BLaER1 treated with 17β-estradiol and CSF1 and Interleukin-3, amounts not matched to agents 10 nM and 100 nM (cell line): Measurements from ENCODE around the gene ZCCHC4.

ENCODE experiments used
- H3K27ac ChIP-seq, 11 experiments: shearing (Covaris generic); formaldehyde crosslinking; 2 replicates each; pipeline ENCODE4 v1.8.1; 2022
- H3K27me3 ChIP-seq, 11 experiments: shearing (Covaris generic); formaldehyde crosslinking; 2 replicates each; pipeline ENCODE4 v1.8.1; 2022
- H3K36me3 ChIP-seq, 11 experiments: shearing (Covaris generic); formaldehyde crosslinking; 2 replicates each; pipeline ENCODE4 v1.8.1; 2022
- H3K4me1 ChIP-seq, 10 experiments: shearing (Covaris generic); formaldehyde crosslinking; 2 replicates each; pipeline ENCODE4 v1.8.1; 2022
- H3K4me2 ChIP-seq, 11 experiments: shearing (Covaris generic); formaldehyde crosslinking; 2 replicates each; pipeline ENCODE4 v1.8.1; 2022
- H3K4me3 ChIP-seq, 10 experiments: shearing (Covaris generic); formaldehyde crosslinking; 2 replicates each; pipeline ENCODE4 v1.8.1; 2022
- H3K9ac ChIP-seq, 11 experiments: shearing (Covaris generic); formaldehyde crosslinking; 2 replicates each; pipeline ENCODE4 v1.8.1; 2022
- H3K9me3 ChIP-seq, 11 experiments: shearing (Covaris generic); formaldehyde crosslinking; replicated peaks in 1 of 11; 2 replicates each; pipeline ENCODE4 v1.8.1; 2022
- H4K20me1 ChIP-seq, 11 experiments: shearing (Covaris generic); formaldehyde crosslinking; 2 replicates each; pipeline ENCODE4 v1.8.1; 2022
- Cebpa-rat ChIP-seq, 11 experiments: shearing (Covaris generic); IDR thresholded peaks; 2 replicates each; pipeline ENCODE4 v1.8.1; 2022

The ZCCHC4 gene

DNA sequence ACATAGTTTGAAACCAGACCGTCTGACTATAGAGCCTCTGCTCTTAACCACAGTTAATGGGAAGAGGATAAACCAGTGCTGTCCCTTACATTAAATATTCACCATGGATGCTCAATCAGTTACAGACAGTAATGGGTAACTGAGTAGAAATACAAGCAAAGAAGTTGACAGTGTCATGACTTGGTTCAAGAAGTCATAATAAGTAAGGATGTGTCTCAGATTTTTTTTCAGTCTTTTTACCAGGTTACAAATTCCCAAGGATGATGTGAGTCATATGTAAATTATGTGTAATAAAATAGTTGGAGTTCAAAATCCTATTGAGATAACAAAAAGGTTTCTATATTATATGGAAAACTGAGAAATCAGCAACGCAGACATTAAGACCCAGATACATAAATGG lies 31.1 kb downstream of the ZCCHC4 start:
- no peak overlapping the region for H3K27ac ChIP-seq
- no peaks in the 10 kb centered on the region for H3K9me3 ChIP-seq

GRCh38 chr4:25345744-25346143 lies 33.2 kb downstream of the ZCCHC4 start:
- no peak overlapping the region for H3K27ac ChIP-seq
- TF ChIP-seq Cebpa-rat (IDR thresholded peaks at IDR 0.05) = no peak
- 0 out of 22 replicates have a peak overlapping the region, but pooled peaks of 1 of the 11 experiments have one; percentile 6 for H3K9ac ChIP-seq
- no peak overlapping the region for H3K4me2 ChIP-seq
- no peaks in the 10 kb centered on the region for H3K27me3 ChIP-seq
- peaks cover 7 to 58% (median 35%) of the 10 kb centered on the region in 11 experiments; a peak in 21 of 22 replicates for H3K36me3 ChIP-seq
- peaks cover 0 to 5% (median 0%) of the 10 kb centered on the region in 10 experiments; a peak in 2 of 20 replicates for H3K4me1 ChIP-seq
- no peaks in the 10 kb centered on the region for H4K20me1 ChIP-seq
- H3K9me3 ChIP-seq = no peaks in the 10 kb centered on the region
- no peak overlapping the region for H3K4me3 ChIP-seq

More for the DNA sequence above, 31.1 kb downstream of the ZCCHC4 start:
- H3K4me3 ChIP-seq = no peak overlapping the region
- no peak for TF ChIP-seq Cebpa-rat (IDR thresholded peaks at IDR 0.05)
- H3K9ac ChIP-seq = no peak overlapping the region
- no peak overlapping the region for H3K4me2 ChIP-seq
- no peaks in the 10 kb centered on the region for H4K20me1 ChIP-seq
- no peaks in the 10 kb centered on the region for H3K27me3 ChIP-seq
- H3K36me3 ChIP-seq = peaks cover 8 to 63% (median 34%) of the 10 kb centered on the region in 11 experiments; a peak in 20 of 22 replicates
- H3K4me1 ChIP-seq = peaks cover 0 to 5% (median 0%) of the 10 kb centered on the region in 10 experiments; a peak in 2 of 20 replicates

GRCh38 chr4:25346913-25347312 lies 34.3 kb downstream of the ZCCHC4 start:
- Histone ChIP-seq H3K36me3 (peaks cover 7 to 58% (median 28%) of the 10 kb centered on the region in 11 experiments; a peak in 18 of 22 replicates), H3K27me3 (no peaks in the 10 kb centered on the region), H3K27ac (no peak overlapping the region), H3K9me3 (no peaks in the 10 kb centered on the region), H3K4me2 (no peak overlapping the region; a peak in 1 of 22 replicates), H3K4me1 (peaks cover 0 to 5% (median 0%) of the 10 kb centered on the region in 10 experiments; a peak in 2 of 20 replicates), H3K9ac (no peak overlapping the region), H4K20me1 (no peaks in the 10 kb centered on the region), H3K4me3 (no peak overlapping the region)
- no peak for TF ChIP-seq Cebpa-rat (IDR thresholded peaks at IDR 0.05)

GRCh38 chr4:25347473-25347872 lies 34.9 kb downstream of the ZCCHC4 start:
- Histone ChIP-seq H3K9ac (no peak overlapping the region), H3K27ac (no peak overlapping the region), H3K27me3 (no peaks in the 10 kb centered on the region), H3K4me3 (no peak overlapping the region), H3K9me3 (no peaks in the 10 kb centered on the region), H3K4me2 (no peak overlapping the region), H3K36me3 (peaks cover 8 to 54% (median 28%) of the 10 kb centered on the region in 11 experiments; a peak in 17 of 22 replicates), H3K4me1 (peaks cover 0 to 5% (median 0%) of the 10 kb centered on the region in 10 experiments; a peak in 2 of 20 replicates), H4K20me1 (no peaks in the 10 kb centered on the region)
- no peak for TF ChIP-seq Cebpa-rat (IDR thresholded peaks at IDR 0.05)

DNA sequence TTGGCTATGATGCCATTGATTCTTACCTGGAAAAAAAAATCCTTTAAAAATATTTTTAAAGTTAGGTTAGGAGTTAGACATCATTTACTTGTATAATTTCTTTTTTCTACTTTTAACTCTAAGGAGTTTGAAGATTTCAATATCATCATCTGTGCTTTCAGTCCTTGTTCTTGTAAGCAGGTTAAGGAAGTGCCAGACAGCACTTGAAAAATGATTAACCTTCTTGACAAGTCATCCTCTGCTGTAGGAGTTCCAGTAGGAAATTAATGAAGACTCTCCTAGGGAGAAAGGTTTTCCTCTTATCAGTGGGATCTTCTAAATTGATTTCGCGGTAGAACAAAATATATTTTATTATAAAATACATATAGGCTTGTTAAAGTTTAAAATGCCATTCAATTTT lies 35.4 kb downstream of the ZCCHC4 start:
- Histone ChIP-seq H4K20me1 (no peaks in the 10 kb centered on the region), H3K4me1 (peaks cover 0 to 5% (median 0%) of the 10 kb centered on the region in 10 experiments; a peak in 2 of 20 replicates), H3K9me3 (no peaks in the 10 kb centered on the region), H3K27me3 (no peaks in the 10 kb centered on the region), H3K27ac (no peak overlapping the region), H3K36me3 (peaks cover 8 to 49% (median 28%) of the 10 kb centered on the region in 11 experiments; a peak in 17 of 22 replicates), H3K4me3 (no peak overlapping the region), H3K9ac (no peak overlapping the region), H3K4me2 (no peak overlapping the region)
- no peak for TF ChIP-seq Cebpa-rat (IDR thresholded peaks at IDR 0.05)

- Histone ChIP-seq H3K9me3 (no peaks in the 10 kb centered on the region), H4K20me1 (no peaks in the 10 kb centered on the region), H3K36me3 (peaks cover 3 to 56% (median 22%) of the 10 kb centered on the region in 11 experiments; a peak in 15 of 22 replicates), H3K4me1 (peaks cover 0 to 5% (median 0%) of the 10 kb centered on the region in 10 experiments; a peak in 2 of 20 replicates), H3K9ac (no peak overlapping the region), H3K4me3 (no peak overlapping the region), H3K27me3 (no peaks in the 10 kb centered on the region), H3K4me2 (no peak overlapping the region), H3K27ac (no peak overlapping the region)
- TF ChIP-seq Cebpa-rat (IDR thresholded peaks at IDR 0.05) = no peak
These were observed 38.0 kb downstream of the ZCCHC4 start for GRCh38 chr4:25350561-25350960.

- Histone ChIP-seq H3K4me3 (no peak overlapping the region), H3K9ac (no peak overlapping the region), H3K27me3 (no peaks in the 10 kb centered on the region), H4K20me1 (no peaks in the 10 kb centered on the region), H3K4me1 (peaks cover 0 to 2% (median under 1%) of the 10 kb centered on the region in 10 experiments; a peak in 4 of 20 replicates), H3K27ac (no peak overlapping the region), H3K36me3 (peaks cover 3 to 56% (median 22%) of the 10 kb centered on the region in 11 experiments; a peak in 14 of 22 replicates), H3K4me2 (no peak overlapping the region), H3K9me3 (no peaks in the 10 kb centered on the region)
- no peak for TF ChIP-seq Cebpa-rat (IDR thresholded peaks at IDR 0.05)
These were observed 39.3 kb downstream of the ZCCHC4 start for GRCh38 chr4:25351777-25352416.

DNA sequence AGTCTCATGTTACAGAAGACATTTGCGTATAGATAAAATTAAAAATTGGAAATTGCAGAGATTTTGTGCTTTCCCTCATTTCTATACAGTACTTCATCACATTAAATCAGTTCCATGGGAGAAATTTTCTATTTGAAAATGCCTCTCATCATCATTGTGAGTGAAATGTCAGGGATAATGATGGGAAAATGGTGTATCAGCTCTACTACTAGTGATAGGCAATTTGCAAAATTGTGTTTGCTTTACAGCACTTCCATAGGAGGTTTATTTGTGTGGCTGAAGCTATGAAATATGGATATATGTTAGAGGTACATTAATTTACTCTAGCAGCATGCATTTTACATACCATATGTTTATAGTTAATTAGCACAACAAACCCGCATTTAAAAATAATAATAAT lies 43.5 kb downstream of the ZCCHC4 start:
- H3K9ac ChIP-seq = no peak overlapping the region
- H3K27me3 ChIP-seq = no peaks in the 10 kb centered on the region
- H4K20me1 ChIP-seq = no peaks in the 10 kb centered on the region
- H3K4me2 ChIP-seq = no peak overlapping the region
- H3K4me3 ChIP-seq = no peak overlapping the region
- peaks cover 16 to 60% (median 30%) of the 10 kb centered on the region in 11 experiments for H3K36me3 ChIP-seq
- no peak overlapping the region for H3K27ac ChIP-seq
- peaks cover 0 to 35% (median 31%) of the 10 kb centered on the region in 11 experiments; a peak in 18 of 22 replicates for H3K9me3 ChIP-seq
- peaks cover 0 to 8% (median 0%) of the 10 kb centered on the region in 10 experiments; a peak in 7 of 20 replicates for H3K4me1 ChIP-seq
- TF ChIP-seq Cebpa-rat (IDR thresholded peaks at IDR 0.05) = no peak

- Histone ChIP-seq H3K27me3 (no peaks in the 10 kb centered on the region), H3K36me3 (peaks cover 12 to 56% (median 35%) of the 10 kb centered on the region in 11 experiments; a peak in 21 of 22 replicates), H4K20me1 (no peaks in the 10 kb centered on the region), H3K4me1 (peaks cover 0 to 8% (median 0%) of the 10 kb centered on the region in 10 experiments; a peak in 7 of 20 replicates), H3K9me3 (peaks cover 0 to 41% (median 35%) of the 10 kb centered on the region in 11 experiments; a peak in 18 of 22 replicates), H3K4me3 (no peak overlapping the region), H3K27ac (no peak overlapping the region), H3K4me2 (no peak overlapping the region), H3K9ac (no peak overlapping the region)
- TF ChIP-seq Cebpa-rat (IDR thresholded peaks at IDR 0.05) = no peak
These were observed 46.1 kb downstream of the ZCCHC4 start for GRCh38 chr4:25358515-25359275.
